HL-60 (cell line): ENCODE data around the gene DERL2.

Experiments used
- DNase-seq, 2 experiments: peaks; one replicate each; pipeline ENCODE4 v3.0.0-alpha.2; 2010 to 2020; ENCODE audit warnings: low read depth in 1 of 2, low spot score in 1 of 2
- H3K27ac ChIP-seq: fragments of 250-450 bp; sonication (Bioruptor Pico); replicated peaks from 2 replicates; pipeline ENCODE4 v1.5.1; 2020; ENCODE audit warnings: mild to moderate bottlenecking, moderate library complexity
- H3K27me3 ChIP-seq: fragments of 250-450 bp; sonication (Bioruptor Pico); 2 replicates; pipeline ENCODE4 v1.5.1; 2021; ENCODE audit warnings: mild to moderate bottlenecking, moderate library complexity; ENCODE audit not compliant: insufficient read depth, poor library complexity, severe bottlenecking
- H3K4me3 ChIP-seq: replicated peaks from 2 replicates; pipeline ENCODE4 v1.5.1; 2011; ENCODE audit warnings: mild to moderate bottlenecking, control low read depth, low read length; ENCODE audit not compliant: insufficient read depth
- CTCF ChIP-seq: IDR thresholded peaks from one replicate; pipeline ENCODE4 v1.5.1; 2011; ENCODE audit warnings: low read length, control low read depth, inconsistent platforms; ENCODE audit not compliant: insufficient read depth
- GABPA ChIP-seq: IDR thresholded peaks from 2 replicates; pipeline ENCODE4 v1.6.1; 2012; ENCODE audit warnings: low read depth
- POLR2AphosphoS5 ChIP-seq: IDR thresholded peaks from 2 replicates; pipeline ENCODE4 v1.6.1; 2012; ENCODE audit warnings: low read depth
- SPI1 ChIP-seq: IDR thresholded peaks from 2 replicates; pipeline ENCODE4 v1.6.1; 2012; ENCODE audit warnings: low read depth, mild to moderate bottlenecking, borderline replicate concordance
- TF ChIP-seq, protein P1 (sequence below): IDR thresholded peaks from 2 replicates; pipeline ENCODE4 v1.6.1; 2012; ENCODE audit warnings: low read depth; ENCODE audit not compliant: insufficient replicate concordance

DERL2 gene

GRCh38 chr17:5522476-5522875 is 36.5 kb upstream of the DERL2 start:
- TF ChIP-seq POLR2AphosphoS5 (no peak), SPI1 (no peak), CTCF (no peak), GABPA (no peak)
- TF ChIP-seq, protein P1, sequence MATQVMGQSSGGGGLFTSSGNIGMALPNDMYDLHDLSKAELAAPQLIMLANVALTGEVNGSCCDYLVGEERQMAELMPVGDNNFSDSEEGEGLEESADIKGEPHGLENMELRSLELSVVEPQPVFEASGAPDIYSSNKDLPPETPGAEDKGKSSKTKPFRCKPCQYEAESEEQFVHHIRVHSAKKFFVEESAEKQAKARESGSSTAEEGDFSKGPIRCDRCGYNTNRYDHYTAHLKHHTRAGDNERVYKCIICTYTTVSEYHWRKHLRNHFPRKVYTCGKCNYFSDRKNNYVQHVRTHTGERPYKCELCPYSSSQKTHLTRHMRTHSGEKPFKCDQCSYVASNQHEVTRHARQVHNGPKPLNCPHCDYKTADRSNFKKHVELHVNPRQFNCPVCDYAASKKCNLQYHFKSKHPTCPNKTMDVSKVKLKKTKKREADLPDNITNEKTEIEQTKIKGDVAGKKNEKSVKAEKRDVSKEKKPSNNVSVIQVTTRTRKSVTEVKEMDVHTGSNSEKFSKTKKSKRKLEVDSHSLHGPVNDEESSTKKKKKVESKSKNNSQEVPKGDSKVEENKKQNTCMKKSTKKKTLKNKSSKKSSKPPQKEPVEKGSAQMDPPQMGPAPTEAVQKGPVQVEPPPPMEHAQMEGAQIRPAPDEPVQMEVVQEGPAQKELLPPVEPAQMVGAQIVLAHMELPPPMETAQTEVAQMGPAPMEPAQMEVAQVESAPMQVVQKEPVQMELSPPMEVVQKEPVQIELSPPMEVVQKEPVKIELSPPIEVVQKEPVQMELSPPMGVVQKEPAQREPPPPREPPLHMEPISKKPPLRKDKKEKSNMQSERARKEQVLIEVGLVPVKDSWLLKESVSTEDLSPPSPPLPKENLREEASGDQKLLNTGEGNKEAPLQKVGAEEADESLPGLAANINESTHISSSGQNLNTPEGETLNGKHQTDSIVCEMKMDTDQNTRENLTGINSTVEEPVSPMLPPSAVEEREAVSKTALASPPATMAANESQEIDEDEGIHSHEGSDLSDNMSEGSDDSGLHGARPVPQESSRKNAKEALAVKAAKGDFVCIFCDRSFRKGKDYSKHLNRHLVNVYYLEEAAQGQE, result no peak
- Histone ChIP-seq H3K27me3 (no peaks in the 10 kb centered on the region), H3K27ac (no peak overlapping the region), H3K4me3 (no peak overlapping the region)
- no peak for DNase-seq

DNA sequence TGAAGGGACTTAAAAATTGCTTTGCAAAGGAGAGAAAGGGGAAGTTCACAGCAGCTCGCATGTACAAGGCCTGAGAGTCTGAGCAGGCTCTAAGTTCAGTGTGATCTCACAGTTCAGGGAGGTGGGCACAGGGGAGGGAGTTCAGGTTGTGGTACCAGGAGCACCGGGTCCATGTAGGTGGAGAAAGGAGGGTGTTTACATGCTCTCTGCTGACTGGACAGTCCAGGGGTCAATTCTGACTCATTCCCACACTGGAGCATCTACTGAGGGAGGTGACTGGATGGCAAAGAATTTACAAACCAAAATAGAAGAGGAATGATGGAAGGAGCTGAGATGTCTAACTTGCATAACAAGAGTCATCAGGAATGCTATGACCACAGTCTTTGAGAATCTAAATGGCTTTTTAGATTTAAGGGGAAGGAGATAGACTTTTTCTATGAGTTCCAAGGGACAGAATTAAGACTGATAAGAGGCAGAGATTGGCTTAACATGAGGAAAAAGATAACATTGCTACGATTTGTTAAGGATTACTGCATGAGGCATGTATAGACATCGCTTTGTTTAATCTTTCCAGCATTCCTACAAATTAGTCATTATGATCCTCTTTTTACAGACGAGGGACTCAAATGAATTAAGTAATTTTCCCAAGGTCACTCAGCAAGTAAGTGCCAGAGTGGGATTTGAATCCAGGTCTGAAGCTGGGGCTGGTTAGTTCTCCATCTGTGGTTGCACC is 30.2 kb upstream of the DERL2 start:
- no peak for TF ChIP-seq POLR2AphosphoS5
- TF ChIP-seq, protein P1, result no peak
- no peak for TF ChIP-seq CTCF
- no peak for TF ChIP-seq GABPA
- no peak for TF ChIP-seq SPI1
- H3K4me3 ChIP-seq, result no peak overlapping the region
- peak in 1 of 2 experiments; percentile 1 for DNase-seq
- no peaks in the 10 kb centered on the region for H3K27me3 ChIP-seq
- no peak overlapping the region for H3K27ac ChIP-seq

DNA sequence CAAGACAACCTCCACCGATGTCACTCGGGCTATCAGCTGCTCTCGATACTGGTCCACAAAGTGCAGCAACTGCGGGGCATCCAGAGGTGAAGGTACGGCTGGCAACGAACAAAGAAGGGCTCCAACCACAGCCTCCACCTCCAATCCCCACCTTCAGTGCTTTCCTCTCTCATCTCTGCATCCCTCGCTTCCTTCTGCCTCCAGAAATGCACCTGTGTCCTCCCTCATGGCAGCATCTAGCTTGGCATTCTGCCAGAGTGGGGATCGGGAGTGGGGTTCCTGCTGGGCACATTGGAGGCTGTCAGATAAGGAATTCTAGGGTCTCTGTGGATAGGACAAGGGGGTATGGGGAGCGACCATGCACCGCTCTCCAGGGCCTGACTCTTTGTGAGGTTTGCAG is 29.0 kb upstream of the DERL2 start:
- no peak overlapping the region for H3K27ac ChIP-seq
- no peak for TF ChIP-seq CTCF

DNA sequence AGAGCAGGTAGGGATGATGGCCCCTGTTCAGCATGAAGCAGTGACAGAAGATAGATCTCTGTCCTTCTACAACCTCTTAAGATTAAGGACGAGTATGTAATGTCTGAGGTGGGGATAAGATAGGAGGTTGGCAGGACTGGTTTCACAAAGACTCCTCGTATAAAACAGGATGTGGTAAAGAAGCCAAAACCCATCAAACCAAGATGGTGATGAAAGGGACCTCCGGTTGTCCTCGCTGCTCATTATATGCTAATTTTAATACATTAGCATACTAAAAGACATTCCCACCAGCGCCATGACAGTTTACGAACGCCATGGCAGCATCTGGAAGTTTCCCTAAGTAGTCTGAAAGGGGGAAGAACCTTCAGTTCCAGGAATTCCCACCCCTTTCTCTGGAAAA is 27.6 kb upstream of the DERL2 start:
- Histone ChIP-seq H3K27me3 (no peaks in the 10 kb centered on the region), H3K4me3 (no peak overlapping the region), H3K27ac (no peak overlapping the region)
- TF ChIP-seq CTCF, result no peak
- TF ChIP-seq GABPA, result no peak
- no peak for TF ChIP-seq POLR2AphosphoS5
- TF ChIP-seq, protein P1, result no peak
- TF ChIP-seq SPI1, result no peak
- DNase-seq, result peak in 1 of 2 experiments; percentile 8

More for the DNA sequence above, 29.0 kb upstream of the DERL2 start:
- no peak for DNase-seq
- H3K27me3 ChIP-seq, result no peaks in the 10 kb centered on the region
- no peak overlapping the region for H3K4me3 ChIP-seq
